Measurements from ENCODE around the gene ELL. TPM values are rescaled to one million over a fixed set of nuclear protein-coding genes. Genes with fewer than 3 reads are reported as not detected.

ELL gene
- total and polyA plus RNA-seq, 2 donors (not counting 3 experiments of a cell fraction or from before 2014, with no cell fraction given) = 9.9 to 18.2 TPM

DNA sequence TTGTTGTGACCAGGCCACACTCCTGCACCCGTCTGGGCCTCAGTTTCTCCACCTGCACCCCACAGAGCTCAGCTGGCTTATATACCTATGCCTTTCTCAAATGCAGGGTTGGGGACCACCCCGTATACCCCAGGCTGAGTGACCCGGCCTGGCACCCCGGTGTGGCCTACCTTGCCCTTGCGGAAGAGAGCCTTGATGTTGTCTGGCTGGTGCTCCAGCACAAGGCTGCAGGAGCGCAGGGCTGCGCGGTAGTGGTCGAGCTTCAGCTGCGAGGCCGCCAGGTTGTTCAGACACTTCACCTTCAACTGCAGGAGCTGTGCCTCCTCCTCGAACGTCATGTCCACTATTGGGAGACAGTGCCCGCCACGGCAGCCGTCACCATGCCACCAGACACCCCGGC, 15.6 kb upstream of the ELL start:
- no TSS peak for BruUV-seq (replicated peaks)
- no peak for DNase-seq (ENCODE audit: low read depth, low spot score)
- Histone ChIP-seq H3K27me3 (ENCODE audit: control insufficient read depth in 2 of 2, insufficient read depth in 2 of 2, low read length in 2 of 2) (no peaks in the 10 kb centered on the region), H3K9me3 (replicated peaks; ENCODE audit: control insufficient read depth, insufficient read depth, low read length) (no peaks in the 10 kb centered on the region), H3K4me3 (replicated peaks in 1 of 3; ENCODE audit: insufficient read depth in 1 of 3, low read depth in 1 of 3, low read length in 3 of 3) (no peak overlapping the region), H3K79me2 (ENCODE audit: control insufficient read depth, insufficient read depth, low read length) (peaks cover 9% of the 10 kb centered on the region), H3K4me1 (ENCODE audit: control insufficient read depth, extremely low read depth, insufficient read depth, low read length) (peaks cover 6% of the 10 kb centered on the region), H3K9ac (replicated peaks; ENCODE audit: extremely low read depth, insufficient read depth, low read length) (no peak overlapping the region), H3K4me2 (ENCODE audit: insufficient read depth, low read length) (no peak overlapping the region), H4K20me1 (replicated peaks; ENCODE audit: control insufficient read depth, extremely low read depth, insufficient read depth, low read length) (no peaks in the 10 kb centered on the region), H3K36me3 (ENCODE audit: control insufficient read depth in 2 of 2, extremely low read depth in 1 of 2, insufficient read depth in 2 of 2, low read length in 2 of 2) (peaks cover 6 to 38% of the 10 kb centered on the region in 2 experiments), H3K27ac (ENCODE audit: insufficient read depth, low read depth, low read length) (no peak overlapping the region), H2AFZ (ENCODE audit: low read depth, low read length) (no peak overlapping the region), H3K9me1 (replicated peaks; ENCODE audit: control insufficient read depth, extremely low read depth, insufficient read depth, low read length) (no peaks in the 10 kb centered on the region)
- intact Hi-C loops (cut with micrococcal nuclease) (no loop called here), dilution Hi-C loops (cut with MboI; ENCODE audit: extremely low pct_ligation_motif_present, low sequenced_read_pairs) (no loop called here)
- TF ChIP-seq MYC (IDR thresholded peaks at IDR 0.05; ENCODE audit: low read depth, low read length) (no peak), FOS (IDR thresholded peaks at IDR 0.05; ENCODE audit: borderline replicate concordance, insufficient read depth, low read length) (no peak), POLR2AphosphoS5 (IDR thresholded peaks at IDR 0.05; ENCODE audit: insufficient read depth, low read depth, low read length) (no peak), GATA2 (IDR thresholded peaks at IDR 0.05; ENCODE audit: insufficient read depth, insufficient read length, low read depth, low read length) (no peak), EZH2 (IDR thresholded peaks at IDR 0.05; ENCODE audit: borderline replicate concordance, low read depth, low read length, severe bottlenecking) (no peak), JUN (IDR thresholded peaks at IDR 0.05; ENCODE audit: borderline replicate concordance, insufficient read depth, insufficient read length, low read depth) (no peak), POLR2A (IDR thresholded peaks at IDR 0.05; ENCODE audit: low read depth, low read length) (no peak)
- TF ChIP-seq, protein P1, sequence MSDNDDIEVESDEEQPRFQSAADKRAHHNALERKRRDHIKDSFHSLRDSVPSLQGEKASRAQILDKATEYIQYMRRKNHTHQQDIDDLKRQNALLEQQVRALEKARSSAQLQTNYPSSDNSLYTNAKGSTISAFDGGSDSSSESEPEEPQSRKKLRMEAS (IDR thresholded peaks at IDR 0.05; ENCODE audit: insufficient read depth, insufficient read length) = no peak
- TF ChIP-seq, protein P2, sequence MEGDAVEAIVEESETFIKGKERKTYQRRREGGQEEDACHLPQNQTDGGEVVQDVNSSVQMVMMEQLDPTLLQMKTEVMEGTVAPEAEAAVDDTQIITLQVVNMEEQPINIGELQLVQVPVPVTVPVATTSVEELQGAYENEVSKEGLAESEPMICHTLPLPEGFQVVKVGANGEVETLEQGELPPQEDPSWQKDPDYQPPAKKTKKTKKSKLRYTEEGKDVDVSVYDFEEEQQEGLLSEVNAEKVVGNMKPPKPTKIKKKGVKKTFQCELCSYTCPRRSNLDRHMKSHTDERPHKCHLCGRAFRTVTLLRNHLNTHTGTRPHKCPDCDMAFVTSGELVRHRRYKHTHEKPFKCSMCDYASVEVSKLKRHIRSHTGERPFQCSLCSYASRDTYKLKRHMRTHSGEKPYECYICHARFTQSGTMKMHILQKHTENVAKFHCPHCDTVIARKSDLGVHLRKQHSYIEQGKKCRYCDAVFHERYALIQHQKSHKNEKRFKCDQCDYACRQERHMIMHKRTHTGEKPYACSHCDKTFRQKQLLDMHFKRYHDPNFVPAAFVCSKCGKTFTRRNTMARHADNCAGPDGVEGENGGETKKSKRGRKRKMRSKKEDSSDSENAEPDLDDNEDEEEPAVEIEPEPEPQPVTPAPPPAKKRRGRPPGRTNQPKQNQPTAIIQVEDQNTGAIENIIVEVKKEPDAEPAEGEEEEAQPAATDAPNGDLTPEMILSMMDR (IDR thresholded peaks at IDR 0.05; ENCODE audit: extremely low read depth in 1 of 2, insufficient read depth in 1 of 2, low read depth in 1 of 2, low read length in 2 of 2) = no peak
- ChIA-PET POLR2A (no interaction called here), CTCF (no interaction called here)
- FAIRE-seq = no peak
